GM19238 (cell line): Measurements from ENCODE around the gene DRC1.

Experiments used
- DNase-seq: peaks from one replicate; pipeline ENCODE4 v3.0.0; 2011; ENCODE audit warnings: low spot score; ENCODE audit not compliant: insufficient read length

The DRC1 gene

GRCh38 chr2:26492749-26493515 is 91.2 kb downstream of the DRC1 start:
- DNase-seq = no peak

GRCh38 chr2:26493566-26493965 is 91.8 kb downstream of the DRC1 start:
- DNase-seq = no peak

GRCh38 chr2:26494199-26494598 is 92.5 kb downstream of the DRC1 start:
- DNase-seq = no peak

- DNase-seq = no peak
Observed at GRCh38 chr2:26494891-26495290, 93.2 kb downstream of the DRC1 start.

- no peak for DNase-seq
Observed at GRCh38 chr2:26495705-26496297, 94.1 kb downstream of the DRC1 start.

GRCh38 chr2:26500406-26500805 is 98.7 kb downstream of the DRC1 start:
- no peak for DNase-seq

- DNase-seq = peak; percentile 83
Observed at GRCh38 chr2:26503231-26503880, 101.6 kb downstream of the DRC1 start.

GRCh38 chr2:26504002-26504401 is 102.3 kb downstream of the DRC1 start:
- DNase-seq = no peak

- no peak for DNase-seq
Observed at GRCh38 chr2:26506279-26506678, 104.6 kb downstream of the DRC1 start.
